Measurements from ENCODE around the gene SIX1. TPM values are rescaled to one million over a fixed set of nuclear protein-coding genes. Genes with fewer than 3 reads are reported as not detected.

The SIX1 gene
- total and polyA plus RNA-seq, 2 experiments from 2014 or later, result 11.4 to 11.7 TPM

GRCh38 chr14:60641742-60642269 is 7.5 kb downstream of the SIX1 start:
- TF ChIP-seq EZH2phosphoT487 (IDR thresholded peaks at IDR 0.05; ENCODE audit: insufficient read depth, low read depth), result no peak
- no peak for TF ChIP-seq EZH2 (IDR thresholded peaks at IDR 0.05; ENCODE audit: insufficient read depth, poor library complexity, severe bottlenecking)
- Histone ChIP-seq H2AFZ (no peak overlapping the region), H3K4me1 (ENCODE audit: insufficient read depth) (peaks cover 34% of the 10 kb centered on the region), H3K36me3 (ENCODE audit: low read depth) (no peaks in the 10 kb centered on the region), H3F3A (ENCODE audit: insufficient read depth) (no peaks in the 10 kb centered on the region), H3K9me3 (ENCODE audit: low read depth) (no peaks in the 10 kb centered on the region), H3K9me2 (ENCODE audit: insufficient read depth) (no peaks in the 10 kb centered on the region), H3K4me3 (no peak overlapping the region), H3K9ac (no peak overlapping the region), H4K20me1 (ENCODE audit: insufficient read depth) (no peaks in the 10 kb centered on the region), H3K79me2 (ENCODE audit: insufficient read depth) (peaks cover 46% of the 10 kb centered on the region), H3K27me3 (replicated peaks; ENCODE audit: insufficient read depth) (no peaks in the 10 kb centered on the region), H3K27ac (no peak overlapping the region), H3K4me2 (ENCODE audit: unreplicated experiment) (no peak overlapping the region)
- in situ Hi-C loops (cut with MboI), result no loop called here
- DNase-seq, result no peak
- WGBS, 2 experiments (ENCODE audit: low coverage in 1 of 2, low lambda C conversion rate in 2 of 2, missing lambda C conversion rate in 2 of 2), result 76 to 80% methylated on average over 19 to 22 of the region's 25 CpGs

GRCh38 chr14:60640859-60641741 is 8.2 kb downstream of the SIX1 start:
- Histone ChIP-seq H3K9ac (no peak overlapping the region), H3F3A (ENCODE audit: insufficient read depth) (no peaks in the 10 kb centered on the region), H3K9me2 (ENCODE audit: insufficient read depth) (no peaks in the 10 kb centered on the region), H3K4me2 (ENCODE audit: unreplicated experiment) (no peak overlapping the region), H3K4me1 (ENCODE audit: insufficient read depth) (peaks cover 34% of the 10 kb centered on the region), H3K79me2 (ENCODE audit: insufficient read depth) (peaks cover 39% of the 10 kb centered on the region), H3K4me3 (no peak overlapping the region), H3K9me3 (ENCODE audit: low read depth) (no peaks in the 10 kb centered on the region), H4K20me1 (ENCODE audit: insufficient read depth) (no peaks in the 10 kb centered on the region), H3K27me3 (replicated peaks; ENCODE audit: insufficient read depth) (no peaks in the 10 kb centered on the region), H3K36me3 (ENCODE audit: low read depth) (no peaks in the 10 kb centered on the region), H3K27ac (no peak overlapping the region), H2AFZ (no peak overlapping the region)
- DNase-seq, result no peak
- 72 to 73% methylated on average over 24 of the region's 24 CpGs for WGBS, 2 experiments (ENCODE audit: low coverage in 1 of 2, low lambda C conversion rate in 2 of 2, missing lambda C conversion rate in 2 of 2)
- TF ChIP-seq EZH2 (IDR thresholded peaks at IDR 0.05; ENCODE audit: insufficient read depth, poor library complexity, severe bottlenecking), result no peak
- no peak for TF ChIP-seq EZH2phosphoT487 (IDR thresholded peaks at IDR 0.05; ENCODE audit: insufficient read depth, low read depth)
- in situ Hi-C loops (cut with MboI), result no loop called here

- Histone ChIP-seq H3K27ac (no peak overlapping the region), H3K36me3 (ENCODE audit: low read depth) (no peaks in the 10 kb centered on the region), H3K9me3 (ENCODE audit: low read depth) (no peaks in the 10 kb centered on the region), H4K20me1 (ENCODE audit: insufficient read depth) (no peaks in the 10 kb centered on the region), H3K9me2 (ENCODE audit: insufficient read depth) (no peaks in the 10 kb centered on the region), H3K4me2 (ENCODE audit: unreplicated experiment) (no peak overlapping the region), H3K4me1 (ENCODE audit: insufficient read depth) (peaks cover 22% of the 10 kb centered on the region), H2AFZ (no peak overlapping the region), H3F3A (ENCODE audit: insufficient read depth) (no peaks in the 10 kb centered on the region), H3K79me2 (ENCODE audit: insufficient read depth) (peaks cover 24% of the 10 kb centered on the region), H3K9ac (no peak overlapping the region), H3K27me3 (replicated peaks; ENCODE audit: insufficient read depth) (no peaks in the 10 kb centered on the region), H3K4me3 (no peak overlapping the region)
- 0% methylated on average over 1 of the region's 1 CpG for WGBS, 2 experiments (ENCODE audit: low coverage in 1 of 2, low lambda C conversion rate in 2 of 2, missing lambda C conversion rate in 2 of 2)
- no peak for DNase-seq
- in situ Hi-C loops (cut with MboI), result loop anchor here (10.0 kb wide), 1 partner anchor 375 kb away; no protein-coding TSS in a partner anchor
- no peak for TF ChIP-seq EZH2phosphoT487 (IDR thresholded peaks at IDR 0.05; ENCODE audit: insufficient read depth, low read depth)
- TF ChIP-seq EZH2 (IDR thresholded peaks at IDR 0.05; ENCODE audit: insufficient read depth, poor library complexity, severe bottlenecking), result no peak
Observed at GRCh38 chr14:60639674-60640073, 9.6 kb downstream of the SIX1 start.

- Histone ChIP-seq H3K4me2 (ENCODE audit: unreplicated experiment) (peak overlapping the region; percentile 61), H3K4me3 (peak overlapping the region; percentile 51), H3K79me2 (ENCODE audit: insufficient read depth) (peaks cover 5% of the 10 kb centered on the region), H3K36me3 (ENCODE audit: low read depth) (no peaks in the 10 kb centered on the region), H3F3A (ENCODE audit: insufficient read depth) (no peaks in the 10 kb centered on the region), H3K27me3 (replicated peaks; ENCODE audit: insufficient read depth) (no peaks in the 10 kb centered on the region), H3K4me1 (ENCODE audit: insufficient read depth) (peaks cover 4% of the 10 kb centered on the region), H4K20me1 (ENCODE audit: insufficient read depth) (no peaks in the 10 kb centered on the region), H3K9ac (peak overlapping the region; percentile 75), H3K9me3 (ENCODE audit: low read depth) (no peaks in the 10 kb centered on the region), H3K9me2 (ENCODE audit: insufficient read depth) (no peaks in the 10 kb centered on the region), H3K27ac (peak overlapping the region; percentile 2), H2AFZ (peak overlapping the region; percentile 83)
- TF ChIP-seq EZH2phosphoT487 (IDR thresholded peaks at IDR 0.05; ENCODE audit: insufficient read depth, low read depth), result no peak
- no peak for TF ChIP-seq EZH2 (IDR thresholded peaks at IDR 0.05; ENCODE audit: insufficient read depth, poor library complexity, severe bottlenecking)
- in situ Hi-C loops (cut with MboI), result loop anchor here (10.0 kb wide), 1 partner anchor 377 kb away; no protein-coding TSS in a partner anchor
- peak; percentile 69 for DNase-seq
- WGBS, 2 experiments (ENCODE audit: low coverage in 1 of 2, low lambda C conversion rate in 2 of 2, missing lambda C conversion rate in 2 of 2), result 25 to 28% methylated on average over 34 to 47 of the region's 55 CpGs
Observed at GRCh38 chr14:60637479-60638315, 11.6 kb downstream of the SIX1 start.
